Activated CD8-positive, alpha-beta memory T cell treated with anti-CD3 and anti-CD28 coated beads, Interleukin-2, amount 50 U/mL, for 1 hour (primary cell): Measurements from ENCODE around the gene OMP.
"Not testable (repeated sequence)": the region's sequence is repeated elsewhere in the genome, so short reads cannot be mapped to it uniquely, and the experiment has no call there.

Experiments used
- DNase-seq: peaks from one replicate; pipeline ENCODE4 v3.0.0-alpha.2; 2020; ENCODE audit errors: extremely low read depth

The OMP gene

GRCh38 chr11:77102246-77103210 is at the start of gene OMP:
OMP (plus strand) TSS chr11:77102840; CDS start chr11:77102840, 0 bp downstream.
- no peak for DNase-seq

- no peak for DNase-seq
These were observed 49.2 kb upstream of the OMP start for GRCh38 chr11:77053217-77054015.

GRCh38 chr11:77054084-77054483 is 48.6 kb upstream of the OMP start:
- no peak for DNase-seq

- DNase-seq = no peak
These were observed 47.5 kb upstream of the OMP start for GRCh38 chr11:77055101-77055561.

- no peak for DNase-seq
These were observed 46.7 kb upstream of the OMP start for GRCh38 chr11:77055913-77056312.

- no peak for DNase-seq
These were observed 45.7 kb upstream of the OMP start for GRCh38 chr11:77056814-77057402.

- no peak for DNase-seq
These were observed 44.6 kb upstream of the OMP start for GRCh38 chr11:77057938-77058474.

GRCh38 chr11:77058900-77059299 is 43.7 kb upstream of the OMP start:
- no peak for DNase-seq

GRCh38 chr11:77059806-77060205 is 42.8 kb upstream of the OMP start:
- no peak for DNase-seq

- DNase-seq = no peak
These were observed 42.4 kb upstream of the OMP start for GRCh38 chr11:77060234-77060633.

GRCh38 chr11:77061258-77061657 is 41.4 kb upstream of the OMP start:
- DNase-seq = not testable (repeated sequence)

- DNase-seq = no peak
These were observed 39.7 kb upstream of the OMP start for GRCh38 chr11:77062924-77063323.

- no peak for DNase-seq
These were observed 39.2 kb upstream of the OMP start for GRCh38 chr11:77063407-77063806.

GRCh38 chr11:77063861-77064260 is 38.8 kb upstream of the OMP start:
- no peak for DNase-seq

- no peak for DNase-seq
These were observed 37.9 kb upstream of the OMP start for GRCh38 chr11:77064648-77065217.

- no peak for DNase-seq
These were observed 36.8 kb upstream of the OMP start for GRCh38 chr11:77065878-77066228.

- DNase-seq = peak; percentile 43
These were observed 36.2 kb upstream of the OMP start, which contains the start of gene CAPN5 for GRCh38 chr11:77066229-77067042. CAPN5 (plus strand) TSS chr11:77066971; CDS start chr11:77084887, 17,916 bp downstream.

GRCh38 chr11:77067861-77068443 is 34.7 kb upstream of the OMP start:
- no peak for DNase-seq

- DNase-seq = no peak
These were observed 33.9 kb upstream of the OMP start for GRCh38 chr11:77068457-77069335.
